ENCODE data around the gene IL17RD.
"Not testable (repeated sequence)": the region's sequence is repeated elsewhere in the genome, so short reads cannot be mapped to it uniquely, and the experiment has no call there.

The IL17RD gene

DNA sequence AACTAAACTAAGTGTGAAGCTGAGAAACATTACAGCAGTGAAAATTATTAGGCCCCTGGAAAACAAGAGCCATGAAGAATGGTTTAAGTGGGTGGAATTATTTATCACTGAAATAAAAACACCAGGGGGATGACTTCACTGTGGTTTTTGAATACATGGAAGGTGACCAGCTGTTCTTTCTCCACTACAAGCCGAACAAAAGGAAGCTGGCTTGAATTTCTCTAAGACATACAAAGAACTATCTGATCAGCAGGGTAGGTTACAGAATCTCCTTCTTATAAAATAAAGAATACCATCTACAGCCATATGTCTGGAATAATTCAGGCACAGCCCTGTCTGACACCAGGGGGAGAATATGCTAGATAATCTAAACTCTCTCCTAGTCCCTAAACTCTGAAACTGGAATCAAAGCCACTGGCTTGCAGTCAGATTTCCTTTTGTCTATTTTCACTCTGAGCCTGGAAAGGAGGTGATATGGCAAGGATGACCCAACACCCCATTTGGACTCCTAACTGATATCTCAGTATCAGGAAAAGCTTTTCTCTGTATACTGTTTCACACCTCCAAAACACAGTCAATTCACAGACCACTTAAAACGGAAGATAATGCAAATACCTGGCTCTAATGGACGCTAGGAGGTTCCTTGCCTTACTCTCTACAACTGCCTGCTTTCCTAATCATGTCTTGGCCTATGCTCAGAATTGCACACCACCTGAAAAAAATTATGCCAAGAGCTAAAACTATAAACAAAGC, 73.5 kb downstream of the IL17RD start:
- no peak for DNase-seq

DNA sequence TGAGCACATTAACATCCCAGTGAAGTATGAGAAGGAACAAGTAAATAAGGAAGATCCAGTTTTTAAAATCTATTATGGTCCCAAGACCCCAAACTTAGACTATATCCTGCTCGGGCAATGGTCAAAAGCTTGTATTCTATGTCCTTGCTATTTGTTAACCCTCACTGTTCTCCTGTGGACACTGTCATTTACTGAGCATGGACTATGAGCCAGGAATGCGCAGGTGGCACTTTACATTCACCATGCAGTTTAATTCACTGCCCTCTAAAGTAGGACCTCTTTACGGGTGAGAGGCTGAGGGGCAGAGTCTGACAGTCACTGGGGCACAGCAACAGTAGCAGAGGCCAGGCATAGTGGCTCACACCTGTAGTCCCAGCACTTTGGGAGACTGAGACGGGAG, 76.1 kb downstream of the IL17RD start:
- DNase-seq = no peak

DNA sequence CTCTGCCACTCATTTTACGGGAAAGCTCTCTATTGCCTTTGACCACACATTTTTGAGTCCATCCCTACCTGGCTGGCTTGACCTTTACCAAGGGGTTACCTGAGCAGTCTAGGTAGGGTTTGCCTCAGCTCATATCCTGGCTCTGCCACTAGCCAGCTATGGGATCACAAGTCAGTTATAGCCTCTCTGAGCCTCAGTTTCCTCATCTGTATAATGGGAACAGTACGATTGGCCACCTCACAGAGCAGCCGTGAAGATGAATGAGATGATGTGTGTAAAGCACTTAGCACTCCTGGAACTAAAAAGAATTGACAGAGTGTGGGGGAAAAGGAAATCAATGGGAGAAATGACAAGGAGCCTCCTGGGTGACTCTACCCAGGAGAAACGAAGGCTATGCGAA, 76.7 kb downstream of the IL17RD start:
- no peak for DNase-seq

DNA sequence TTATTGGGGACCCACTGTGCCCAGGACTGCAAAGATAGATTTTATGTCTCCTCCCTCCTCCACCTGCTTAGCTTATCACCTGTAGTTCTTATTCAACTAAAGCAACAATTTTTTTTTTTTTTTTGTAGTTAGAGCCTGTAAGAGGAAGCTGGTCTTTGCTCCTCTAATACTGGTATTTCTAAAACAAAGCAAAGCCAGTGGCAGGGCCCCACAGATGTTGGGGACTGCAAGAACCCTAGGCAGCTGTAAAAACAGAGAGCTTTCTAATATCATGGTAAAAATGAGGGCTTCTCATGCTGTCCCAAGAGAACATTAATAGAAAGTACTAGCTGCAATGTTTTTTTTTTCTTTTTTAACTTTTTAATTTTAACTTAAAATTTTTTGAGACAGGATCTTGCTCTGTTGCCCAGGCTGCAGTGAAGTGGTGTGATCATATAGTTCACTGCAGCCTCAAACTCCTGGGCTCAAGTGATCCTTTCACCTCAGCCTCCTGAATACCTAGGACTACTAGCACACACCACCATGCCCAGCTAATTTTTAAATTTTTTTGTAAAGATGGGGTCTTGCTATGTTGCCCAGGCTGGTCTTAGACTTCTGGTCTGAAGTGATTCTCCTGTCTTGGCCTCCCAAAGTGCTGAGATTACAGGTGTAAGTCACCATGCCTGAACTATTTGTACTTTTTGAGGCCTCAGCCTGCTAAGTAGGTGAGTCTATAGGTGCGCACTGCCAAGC, 77.6 kb downstream of the IL17RD start:
- DNase-seq = no peak

DNA sequence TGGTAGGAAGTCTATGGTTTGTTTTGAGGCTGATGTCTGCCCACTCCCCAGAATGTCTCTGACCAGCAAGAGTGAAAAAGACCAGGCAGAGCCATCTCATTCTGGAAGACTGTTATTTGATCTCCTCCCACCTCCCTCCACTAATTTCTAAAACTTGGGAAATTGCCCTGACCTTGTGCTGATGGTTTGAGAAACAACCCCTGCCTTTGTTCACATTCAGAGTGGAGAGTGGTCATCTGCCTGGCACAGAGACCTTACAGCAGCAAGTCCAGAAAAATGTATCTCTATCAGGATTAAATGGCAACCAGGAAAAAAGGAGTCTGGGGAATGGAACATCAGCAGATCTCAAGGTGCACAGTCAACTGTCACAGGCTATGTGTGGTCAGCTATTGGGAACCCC, 79.0 kb downstream of the IL17RD start:
- DNase-seq = no peak

DNA sequence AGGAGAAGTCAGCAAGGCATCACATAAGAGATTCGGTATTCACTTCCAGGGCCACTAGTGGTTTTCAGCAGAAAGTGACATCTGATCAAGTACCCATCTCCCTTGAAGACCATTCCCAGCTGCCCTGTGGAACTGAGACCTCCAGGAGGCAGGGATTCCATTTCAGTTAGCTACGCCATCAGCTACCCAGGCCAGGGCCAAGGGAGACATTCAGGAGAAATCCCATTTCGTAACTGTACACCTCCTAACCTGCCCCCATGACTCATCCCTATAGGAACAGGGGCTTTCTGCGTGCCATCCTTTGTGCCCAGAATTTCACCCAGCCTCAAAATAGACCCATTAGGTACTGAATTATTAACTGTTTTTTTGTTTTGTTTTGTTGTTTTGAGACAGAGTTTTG, 79.9 kb downstream of the IL17RD start:
- DNase-seq = no peak

DNA sequence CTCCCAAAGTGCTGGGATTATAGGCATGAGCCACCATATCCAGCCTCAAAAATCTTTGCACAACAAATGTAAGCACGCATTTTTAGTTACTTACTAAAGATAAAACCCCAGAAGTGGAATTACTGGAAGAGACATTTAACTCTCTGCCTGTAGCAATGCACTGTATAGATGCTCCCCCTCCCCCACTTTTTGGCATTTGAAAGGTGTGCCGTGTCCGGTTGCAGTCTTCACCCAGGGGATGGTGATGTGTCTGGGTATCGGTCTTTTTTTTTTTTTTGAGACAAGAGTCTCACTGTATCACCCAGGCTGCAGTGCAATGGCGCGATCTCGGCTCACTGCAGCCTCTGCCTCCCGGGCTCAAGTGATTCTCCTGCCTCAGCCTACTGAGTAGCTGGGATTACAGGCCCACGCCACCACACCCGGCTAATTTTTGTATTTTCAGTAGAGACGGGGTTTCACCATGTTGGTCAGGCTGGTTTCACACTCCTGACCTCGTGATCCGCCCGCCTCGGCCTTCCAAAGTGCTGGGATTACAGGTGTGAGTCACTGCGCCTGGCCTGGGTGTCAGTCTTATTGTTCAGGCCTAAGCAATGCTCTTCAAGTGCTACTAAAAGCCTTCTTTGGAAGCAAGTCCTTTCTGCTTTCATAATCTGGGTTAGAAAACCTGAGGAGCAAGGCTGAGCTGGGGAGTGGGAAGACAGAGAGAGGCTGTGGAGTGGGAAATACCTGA, 81.7 kb downstream of the IL17RD start:
- not testable (repeated sequence) for DNase-seq

DNA sequence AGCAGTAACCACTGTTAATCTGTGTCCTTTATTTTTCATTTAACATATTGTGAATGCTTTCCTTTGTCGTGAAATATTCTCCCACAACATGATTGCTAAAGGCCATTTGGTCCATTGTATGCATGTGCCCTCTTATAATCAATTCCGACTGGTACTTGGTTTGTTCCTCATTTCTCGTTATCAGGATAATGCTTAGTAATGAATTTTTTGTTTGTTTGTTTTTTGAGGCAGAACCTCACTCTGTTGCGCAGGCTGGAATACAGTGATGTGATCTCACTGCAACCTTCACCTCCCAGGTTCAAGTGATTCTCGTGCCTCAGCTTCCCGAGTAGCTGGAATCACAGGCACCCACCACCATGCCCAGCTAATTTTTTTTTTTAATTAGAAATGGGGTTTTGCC, 82.7 kb downstream of the IL17RD start:
- no peak for DNase-seq

DNA sequence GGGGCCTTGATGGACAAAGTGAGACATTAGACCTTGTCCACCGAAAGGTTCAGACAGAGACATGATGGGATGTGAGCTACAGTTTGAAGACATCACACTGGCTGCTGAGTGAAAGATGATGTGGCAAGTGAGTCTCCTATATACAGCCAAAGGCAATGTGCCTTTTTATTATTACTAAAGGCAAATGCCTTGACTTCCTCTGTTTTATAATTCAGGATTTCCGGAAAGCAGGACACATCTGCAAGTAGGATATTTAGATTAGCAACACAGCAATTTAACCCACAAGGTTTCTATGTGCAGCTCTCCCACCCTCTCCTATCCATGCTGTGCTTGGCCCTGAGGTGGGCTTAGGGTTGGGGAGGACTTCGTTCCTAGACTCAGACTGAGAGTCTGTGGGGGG, 84.0 kb downstream of the IL17RD start:
- DNase-seq = no peak

DNA sequence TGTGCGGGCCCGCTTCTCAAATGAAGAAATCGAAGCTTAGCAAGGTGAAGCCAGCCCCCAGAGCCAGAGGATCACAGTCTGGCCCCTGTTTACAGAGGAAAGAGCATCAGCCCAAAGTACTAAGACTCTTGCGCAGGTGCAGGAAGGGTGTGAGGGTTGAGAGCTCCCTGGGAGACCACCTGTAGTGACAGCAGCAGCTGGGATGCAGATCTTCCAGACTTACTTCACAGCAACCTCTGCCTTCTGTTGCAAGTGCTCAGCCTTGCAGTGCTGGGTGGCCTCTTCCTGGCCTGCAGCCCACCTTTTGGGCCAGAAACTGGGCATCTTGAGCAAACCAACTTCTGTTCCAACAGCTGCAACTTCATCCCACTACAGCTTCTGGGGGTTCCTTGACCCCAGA, 85.0 kb downstream of the IL17RD start:
- no peak for DNase-seq

DNA sequence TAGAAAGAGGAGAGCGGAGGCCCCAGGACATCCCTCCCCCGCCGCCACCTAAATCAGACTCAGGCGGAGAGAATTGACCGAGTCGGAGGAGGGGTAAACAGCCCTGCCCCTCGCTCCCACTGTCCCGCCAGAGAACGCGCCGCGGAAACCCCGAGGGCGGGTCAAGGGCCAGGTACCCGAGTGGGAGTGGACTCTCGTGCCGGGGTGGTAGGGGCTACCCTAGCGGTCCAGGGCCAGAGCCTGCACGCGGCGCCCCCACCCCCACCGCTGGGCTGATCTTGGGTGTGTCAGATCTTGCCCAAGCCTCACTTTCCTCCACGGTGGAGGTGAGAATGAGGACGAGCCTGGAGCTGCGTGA, 85.7 kb downstream of the IL17RD start:
- no peak for DNase-seq

DNA sequence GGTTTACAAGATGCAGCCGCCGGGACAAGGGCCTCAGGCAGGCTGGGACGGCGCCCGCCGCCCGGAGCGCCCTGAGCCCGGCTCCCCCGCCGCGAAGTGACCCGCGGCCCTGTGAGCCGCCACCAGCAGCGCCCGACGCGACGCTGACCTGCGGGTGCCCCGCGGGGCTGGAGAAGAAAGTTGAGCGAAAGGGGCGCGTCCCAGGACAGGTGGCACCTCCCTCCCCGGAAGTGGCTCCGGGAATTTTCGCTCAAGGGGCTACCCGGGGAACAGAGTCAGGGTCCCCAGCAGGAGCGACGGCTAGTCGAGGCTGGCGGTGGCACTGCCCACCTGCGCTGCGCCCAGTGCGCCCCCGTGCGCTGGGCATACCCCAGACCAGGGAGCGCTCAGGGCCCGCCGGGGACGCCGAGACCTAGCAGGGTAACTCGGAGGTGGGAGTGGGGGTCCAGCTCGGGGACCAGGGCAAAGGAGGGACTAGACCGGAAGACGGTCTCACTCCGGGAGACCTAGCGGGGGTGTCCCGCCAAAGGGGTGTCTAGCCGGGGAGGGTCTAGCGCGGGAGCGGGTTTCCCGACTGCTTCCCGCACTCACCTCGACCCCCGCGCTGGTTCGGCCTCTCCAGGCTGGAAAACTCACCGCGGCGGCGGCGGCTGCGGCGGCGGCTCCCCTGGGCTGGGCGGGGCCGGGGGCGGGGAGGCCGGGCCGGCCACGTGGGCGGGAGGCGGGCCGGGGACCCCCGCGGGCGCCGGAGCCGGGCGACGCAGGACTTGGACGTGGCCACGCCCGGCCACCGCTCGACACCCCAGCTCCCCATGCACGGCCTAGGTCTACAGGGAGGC, 86.3 kb downstream of the IL17RD start:
- peak; percentile 5 for DNase-seq

DNA sequence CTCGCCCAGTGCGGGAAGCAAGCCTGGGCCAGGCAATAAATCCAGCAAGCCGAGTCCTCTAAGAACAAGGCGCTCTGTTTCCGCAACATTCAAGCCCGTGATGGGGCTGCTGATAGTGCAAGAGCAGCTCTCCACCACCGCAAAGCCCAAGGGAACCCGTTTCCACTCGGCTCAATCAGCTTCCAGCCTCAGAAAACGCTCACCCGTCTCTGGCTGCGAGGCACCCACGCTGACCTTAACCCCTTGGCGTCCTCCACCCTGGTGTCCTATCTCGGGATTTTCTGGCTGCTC, 86.9 kb downstream of the IL17RD start:
- peak; percentile 8 for DNase-seq

DNA sequence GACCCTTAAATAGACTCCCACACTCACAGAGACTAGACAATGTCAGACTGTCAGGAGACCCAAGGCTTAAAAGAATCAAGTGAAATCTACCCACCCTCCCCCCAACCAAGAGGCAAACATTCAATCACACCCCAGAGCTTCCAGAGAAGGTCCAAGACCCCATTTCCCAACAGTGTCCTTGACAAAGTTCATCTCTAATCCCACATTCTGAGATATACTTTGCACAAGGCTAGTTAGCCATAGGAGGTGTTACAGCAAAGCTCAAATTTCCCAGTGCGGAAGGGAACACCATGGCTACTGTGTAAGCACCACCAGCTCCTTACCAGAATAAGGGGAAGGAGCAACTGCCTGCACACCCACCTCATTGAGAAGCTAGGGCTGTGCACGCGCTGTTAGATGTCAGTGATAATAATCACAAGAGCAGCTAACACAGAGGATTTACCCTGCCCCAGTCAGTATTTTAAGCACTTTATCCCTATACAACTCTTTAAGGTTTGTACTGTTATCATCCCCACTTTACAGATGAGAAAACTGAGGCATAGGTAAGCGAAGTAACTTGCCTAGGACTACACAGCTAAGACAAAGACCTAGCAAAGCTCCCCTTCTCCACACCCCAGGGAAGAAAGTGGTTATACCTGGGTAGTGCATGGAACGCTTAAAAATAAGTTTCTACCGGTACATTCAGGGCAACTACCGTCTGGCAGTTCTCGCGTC, 87.4 kb downstream of the IL17RD start:
- DNase-seq = no peak

DNA sequence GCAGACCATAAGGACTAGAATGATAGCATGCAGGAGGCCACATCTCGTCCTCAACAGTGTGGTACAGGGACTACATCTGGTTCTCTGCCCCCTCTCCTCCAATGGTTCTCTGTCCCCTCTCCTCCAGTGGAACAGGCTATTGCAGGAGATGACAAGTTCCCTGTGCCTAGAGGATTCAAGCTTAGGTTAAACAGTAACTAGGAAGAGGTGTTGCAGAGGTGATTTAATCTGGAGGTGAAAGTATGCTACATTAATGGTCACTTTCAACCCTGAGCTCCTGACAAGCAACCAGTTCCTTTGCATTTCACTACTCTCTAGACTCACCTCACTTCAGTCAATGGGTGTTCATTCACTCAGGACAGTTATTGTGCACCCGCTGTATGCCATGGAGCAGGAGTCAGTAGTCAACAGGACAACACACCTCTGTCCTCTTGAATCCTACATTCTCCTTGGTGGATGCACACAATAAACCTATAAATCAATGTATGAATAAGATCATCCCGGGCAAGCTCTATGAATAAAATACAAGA, 88.7 kb downstream of the IL17RD start:
- DNase-seq = no peak

DNA sequence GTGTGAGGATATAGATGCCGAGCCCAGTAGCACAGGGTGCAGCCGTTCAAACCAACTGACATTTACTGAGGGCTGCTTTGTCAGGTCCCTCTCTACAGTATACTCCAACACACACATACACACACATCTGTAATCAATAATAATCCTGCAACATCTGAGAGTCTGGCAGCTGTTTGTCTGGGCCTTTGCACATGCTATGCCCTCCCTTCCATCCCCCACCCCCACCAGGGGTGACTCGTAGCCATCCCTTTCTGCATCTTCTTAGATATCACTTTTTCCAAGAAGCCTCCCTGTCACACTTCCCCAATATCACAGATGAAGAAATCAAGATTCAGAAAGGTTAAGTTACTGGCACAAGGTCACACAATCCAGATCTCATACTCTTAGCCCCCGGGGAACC, 91.0 kb downstream of the IL17RD start:
- DNase-seq = no peak

DNA sequence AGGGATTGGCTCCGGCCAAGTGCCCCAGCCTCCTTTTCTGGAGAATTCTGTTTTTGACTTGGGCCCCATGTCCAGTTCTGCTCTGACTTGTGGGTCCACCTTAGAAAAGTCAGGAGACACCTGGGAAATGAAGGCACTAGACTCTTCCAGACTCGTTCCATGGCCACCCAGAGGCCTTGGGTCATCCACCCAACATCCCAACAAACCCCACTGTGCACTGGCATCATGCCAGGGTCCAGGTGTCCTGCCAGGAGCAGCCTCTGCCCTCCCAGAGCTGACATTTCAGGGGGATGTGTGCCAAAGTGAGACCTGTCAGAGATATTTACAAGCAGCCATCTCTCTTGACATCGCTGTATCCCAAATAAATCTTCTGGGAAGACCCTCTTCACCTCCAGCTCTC, 91.5 kb downstream of the IL17RD start:
- no peak for DNase-seq

DNA sequence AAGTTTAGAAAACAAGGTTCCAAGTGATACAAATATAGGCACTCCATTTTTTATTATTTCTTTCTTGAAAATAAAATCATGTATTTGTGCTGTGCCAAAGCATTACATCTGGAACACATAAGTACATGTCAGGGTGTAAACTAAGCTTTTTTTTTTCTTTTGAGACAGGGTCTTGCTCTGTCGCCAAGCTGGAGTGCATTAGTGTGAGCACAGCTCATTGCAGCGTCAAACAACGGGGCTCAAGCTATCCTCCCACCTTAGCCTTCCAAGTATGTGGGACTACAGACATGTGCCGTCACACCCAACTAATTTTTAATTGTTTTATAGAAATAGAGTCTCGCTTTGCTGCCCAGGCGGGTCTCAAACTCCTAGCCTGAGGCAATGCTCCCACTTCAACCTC, 95.7 kb downstream of the IL17RD start:
- DNase-seq = no peak

DNA sequence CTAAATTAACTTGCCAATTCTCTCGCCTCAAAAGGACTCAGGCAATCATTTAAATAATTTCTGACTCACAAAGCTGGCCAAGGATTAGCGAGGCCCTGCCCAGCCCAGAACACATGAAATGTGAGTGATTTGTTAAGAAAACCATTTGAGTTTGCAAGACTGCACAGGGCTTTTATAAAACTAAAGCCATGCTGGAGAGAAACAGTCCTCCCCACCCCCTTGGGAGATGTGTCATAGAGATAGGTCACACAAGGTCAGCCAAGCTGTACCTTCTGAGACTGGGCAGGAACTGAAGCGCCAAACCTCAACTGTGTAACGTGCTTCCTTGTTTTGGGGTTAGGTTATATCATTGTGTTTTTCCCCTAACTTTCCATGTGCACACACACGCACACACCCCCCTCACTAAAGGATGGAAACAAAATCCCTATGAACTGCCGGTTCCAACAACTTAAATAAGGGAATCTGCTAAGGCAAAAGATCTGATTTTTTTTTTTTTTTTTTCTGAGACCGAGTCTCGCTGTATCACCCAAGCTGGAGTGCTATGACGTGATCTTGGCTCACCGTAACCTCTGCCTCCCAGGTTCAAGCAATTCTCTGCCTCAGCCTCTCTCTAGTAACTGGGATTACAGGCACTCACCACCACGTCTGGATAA, 96.6 kb downstream of the IL17RD start:
- DNase-seq = no peak

DNA sequence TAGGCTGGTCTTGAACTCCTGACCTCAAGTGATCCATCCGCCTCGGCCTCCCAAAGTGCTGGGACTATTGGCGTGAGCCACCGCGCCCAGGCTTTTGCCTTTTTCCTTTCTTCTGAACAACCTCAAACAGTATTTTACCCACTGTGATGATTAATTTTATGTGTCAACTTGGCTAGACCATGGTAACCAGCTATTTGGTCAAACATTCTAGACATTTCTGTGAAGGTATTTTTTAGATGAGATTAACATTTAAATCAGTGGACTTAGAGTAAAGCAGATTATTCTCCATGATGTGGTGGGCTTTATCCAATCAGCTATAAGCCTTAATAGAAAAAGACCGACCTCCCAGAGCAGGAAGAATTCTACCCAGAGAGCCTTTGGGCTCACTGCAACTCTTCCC, 98.7 kb downstream of the IL17RD start:
- no peak for DNase-seq

DNA sequence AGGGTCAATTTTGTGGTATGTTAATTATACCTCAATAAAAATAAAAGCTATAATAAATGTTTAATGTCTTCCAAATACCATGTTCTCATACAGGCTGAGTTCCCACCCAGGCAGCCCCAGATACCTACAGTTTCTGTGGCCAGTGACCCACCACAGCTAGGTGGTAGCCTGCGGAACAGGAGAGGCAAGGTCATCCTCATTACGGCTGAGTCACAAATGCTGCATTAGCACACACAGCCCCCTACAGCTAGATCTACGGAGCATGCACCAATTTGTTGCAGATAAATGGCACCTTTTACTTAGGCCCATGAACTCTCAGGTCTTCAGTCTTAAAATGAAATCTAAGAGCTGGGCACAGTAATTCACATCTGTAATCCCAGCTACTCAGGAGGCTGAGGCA, 99.6 kb downstream of the IL17RD start:
- DNase-seq = no peak

DNA sequence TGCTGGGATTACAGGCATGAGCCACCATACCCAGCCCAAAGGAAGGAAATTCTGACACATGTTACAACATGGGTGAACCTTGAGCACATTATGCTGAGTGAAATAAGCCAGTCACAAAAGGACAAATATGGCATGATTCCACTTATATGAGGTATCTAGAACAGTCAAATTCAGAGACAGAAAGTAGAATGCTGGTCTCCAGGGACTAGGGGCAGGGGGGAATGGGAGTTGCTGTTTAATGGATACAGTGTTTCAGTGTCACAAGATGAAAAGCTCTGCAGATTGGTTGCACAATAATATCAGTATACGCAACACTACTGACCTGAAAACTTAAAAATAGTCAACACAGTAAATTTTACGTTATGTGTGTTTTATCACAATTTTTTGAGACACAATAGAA, 100.6 kb downstream of the IL17RD start:
- no peak for DNase-seq
